ENCODE results near the gene CPA4.

Gene CPA4

DNA sequence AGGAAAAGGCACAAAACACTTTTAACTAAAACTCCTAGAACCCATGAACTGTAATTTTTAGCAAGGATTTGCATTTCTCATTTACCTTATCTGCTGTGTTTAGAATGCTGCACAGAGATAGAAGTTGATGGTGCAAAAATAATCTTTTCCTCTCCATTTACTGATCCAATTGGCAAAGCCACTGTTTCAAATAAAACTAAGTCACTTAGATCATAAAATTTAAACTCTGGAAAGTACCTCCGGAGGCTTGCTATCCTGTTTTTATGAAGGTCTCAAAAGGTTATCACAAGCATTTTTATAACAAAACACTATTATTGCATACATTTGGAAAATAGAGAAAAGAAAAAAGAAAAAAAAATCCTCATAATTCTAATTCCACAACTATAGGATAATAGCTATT, 18.7 kb upstream of the CPA4 start:
- Histone ChIP-seq H2AFZ (ENCODE audit: low read length) (no peak overlapping the region), H4K20me1 (ENCODE audit: insufficient read depth, low read length) (no peaks in the 10 kb centered on the region), H3K36me3 (replicated peaks; ENCODE audit: insufficient read depth, low read length) (no peaks in the 10 kb centered on the region), H3K27ac (ENCODE audit: low read length) (no peak overlapping the region), H3F3A (ENCODE audit: insufficient read depth, low read length) (no peaks in the 10 kb centered on the region), H3K79me2 (ENCODE audit: low read length) (no peaks in the 10 kb centered on the region), H3K9ac (ENCODE audit: low read length) (no peak overlapping the region), H3K9me2 (replicated peaks; ENCODE audit: insufficient read depth, low read length) (no peaks in the 10 kb centered on the region), H3K4me3 (ENCODE audit: low read length) (no peak overlapping the region), H3K4me1 (ENCODE audit: low read length) (no peaks in the 10 kb centered on the region; the same call in 1 of the 2 replicates), H3K27me3 (replicated peaks; ENCODE audit: insufficient read depth, low read length) (no peaks in the 10 kb centered on the region), H3K4me2 (ENCODE audit: low read depth, low read length) (no peak overlapping the region), H3K9me3 (replicated peaks; ENCODE audit: insufficient read depth, low read length) (no peaks in the 10 kb centered on the region)
- DNase-seq: no peak
- no peak for TF ChIP-seq EZH2phosphoT487 (IDR thresholded peaks at IDR 0.05; ENCODE audit: low read length)
- no peak for TF ChIP-seq EZH2 (optimal IDR thresholded peaks at IDR 0.05; ENCODE audit: low read depth, low read length)
- TF ChIP-seq, protein P1, sequence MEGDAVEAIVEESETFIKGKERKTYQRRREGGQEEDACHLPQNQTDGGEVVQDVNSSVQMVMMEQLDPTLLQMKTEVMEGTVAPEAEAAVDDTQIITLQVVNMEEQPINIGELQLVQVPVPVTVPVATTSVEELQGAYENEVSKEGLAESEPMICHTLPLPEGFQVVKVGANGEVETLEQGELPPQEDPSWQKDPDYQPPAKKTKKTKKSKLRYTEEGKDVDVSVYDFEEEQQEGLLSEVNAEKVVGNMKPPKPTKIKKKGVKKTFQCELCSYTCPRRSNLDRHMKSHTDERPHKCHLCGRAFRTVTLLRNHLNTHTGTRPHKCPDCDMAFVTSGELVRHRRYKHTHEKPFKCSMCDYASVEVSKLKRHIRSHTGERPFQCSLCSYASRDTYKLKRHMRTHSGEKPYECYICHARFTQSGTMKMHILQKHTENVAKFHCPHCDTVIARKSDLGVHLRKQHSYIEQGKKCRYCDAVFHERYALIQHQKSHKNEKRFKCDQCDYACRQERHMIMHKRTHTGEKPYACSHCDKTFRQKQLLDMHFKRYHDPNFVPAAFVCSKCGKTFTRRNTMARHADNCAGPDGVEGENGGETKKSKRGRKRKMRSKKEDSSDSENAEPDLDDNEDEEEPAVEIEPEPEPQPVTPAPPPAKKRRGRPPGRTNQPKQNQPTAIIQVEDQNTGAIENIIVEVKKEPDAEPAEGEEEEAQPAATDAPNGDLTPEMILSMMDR (IDR thresholded peaks at IDR 0.05; ENCODE audit: low read length): no peak

DNA sequence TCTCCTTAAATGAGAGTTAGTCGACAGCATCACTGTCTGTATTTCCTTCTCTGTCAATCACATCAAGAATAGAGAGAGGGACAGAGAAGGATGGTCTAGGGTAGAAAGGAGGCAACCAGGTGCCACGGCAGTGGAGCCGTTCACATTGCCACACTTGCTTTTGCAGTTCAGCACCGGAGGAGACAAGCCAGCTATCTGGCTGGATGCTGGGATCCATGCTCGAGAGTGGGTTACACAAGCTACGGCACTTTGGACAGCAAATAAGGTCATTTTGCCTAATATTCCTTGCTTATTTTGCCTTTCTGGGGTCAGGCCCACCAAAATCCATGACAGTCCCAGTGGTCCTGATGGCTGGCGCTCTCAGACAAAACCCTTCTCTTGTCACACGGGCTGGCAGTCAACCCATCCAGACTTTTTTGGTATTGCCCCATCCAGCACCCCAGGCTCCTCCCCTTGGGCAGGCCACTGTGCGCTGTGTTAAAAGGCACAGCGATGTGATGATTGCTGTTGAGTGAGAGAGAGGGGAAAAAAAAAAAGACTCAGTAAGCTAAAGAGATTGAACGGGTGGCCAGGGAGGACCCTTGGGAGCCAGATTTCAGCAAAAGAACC, 17.9 kb upstream of the CPA4 start:
- H2AFZ ChIP-seq (ENCODE audit: low read length): no peak overlapping the region
- no peak overlapping the region for H3K9ac ChIP-seq (ENCODE audit: low read length)
- DNase-seq: no peak
- no peaks in the 10 kb centered on the region for H4K20me1 ChIP-seq (ENCODE audit: insufficient read depth, low read length)
- TF ChIP-seq, protein P1 (IDR thresholded peaks at IDR 0.05; ENCODE audit: low read length): no peak
- TF ChIP-seq EZH2 (optimal IDR thresholded peaks at IDR 0.05; ENCODE audit: low read depth, low read length) (no peak), EZH2phosphoT487 (IDR thresholded peaks at IDR 0.05; ENCODE audit: low read length) (no peak)
- H3K4me3 ChIP-seq (ENCODE audit: low read length): no peak overlapping the region
- H3F3A ChIP-seq (ENCODE audit: insufficient read depth, low read length): no peaks in the 10 kb centered on the region
- no peaks in the 10 kb centered on the region for H3K79me2 ChIP-seq (ENCODE audit: low read length)
- no peaks in the 10 kb centered on the region for H3K9me2 ChIP-seq (replicated peaks; ENCODE audit: insufficient read depth, low read length)
- H3K27me3 ChIP-seq (replicated peaks; ENCODE audit: insufficient read depth, low read length): no peaks in the 10 kb centered on the region
- H3K4me1 ChIP-seq (ENCODE audit: low read length): no peaks in the 10 kb centered on the region
- no peaks in the 10 kb centered on the region for H3K9me3 ChIP-seq (replicated peaks; ENCODE audit: insufficient read depth, low read length)
- H3K36me3 ChIP-seq (replicated peaks; ENCODE audit: insufficient read depth, low read length): no peaks in the 10 kb centered on the region
- no peak overlapping the region for H3K4me2 ChIP-seq (ENCODE audit: low read depth, low read length)
- no peak overlapping the region for H3K27ac ChIP-seq (ENCODE audit: low read length)

DNA sequence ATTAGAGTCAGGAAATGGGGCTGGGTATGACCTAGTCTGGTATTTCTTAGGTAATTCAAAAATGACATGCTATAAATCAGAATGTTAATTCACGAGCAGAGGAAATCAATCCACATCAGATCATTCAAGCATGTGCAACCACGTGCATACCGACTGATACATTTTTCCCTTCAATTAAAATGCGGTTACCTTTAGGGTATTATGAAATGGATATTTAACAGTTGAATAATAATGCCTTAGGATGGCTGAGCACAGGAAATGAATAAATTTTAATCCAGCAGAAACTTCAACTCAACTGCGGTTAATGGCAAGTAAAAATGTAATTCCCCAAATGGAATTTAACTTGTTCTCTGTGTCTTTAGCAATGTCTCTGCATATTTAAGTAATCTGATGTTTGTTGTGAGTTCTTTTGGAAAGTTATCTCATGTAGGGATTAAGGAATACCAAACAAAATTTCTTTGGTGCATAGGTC, 17.1 kb upstream of the CPA4 start:
- no peak overlapping the region for H3K27ac ChIP-seq (ENCODE audit: low read length)
- no peaks in the 10 kb centered on the region for H3F3A ChIP-seq (ENCODE audit: insufficient read depth, low read length)
- DNase-seq: no peak
- no peaks in the 10 kb centered on the region for H3K9me2 ChIP-seq (replicated peaks; ENCODE audit: insufficient read depth, low read length)
- H3K4me2 ChIP-seq (ENCODE audit: low read depth, low read length): no peak overlapping the region
- no peaks in the 10 kb centered on the region for H3K79me2 ChIP-seq (ENCODE audit: low read length)
- H3K9ac ChIP-seq (ENCODE audit: low read length): no peak overlapping the region
- no peak overlapping the region for H2AFZ ChIP-seq (ENCODE audit: low read length)
- H3K4me1 ChIP-seq (ENCODE audit: low read length): no peaks in the 10 kb centered on the region
- H3K9me3 ChIP-seq (replicated peaks; ENCODE audit: insufficient read depth, low read length): no peaks in the 10 kb centered on the region
- no peaks in the 10 kb centered on the region for H4K20me1 ChIP-seq (ENCODE audit: insufficient read depth, low read length)
- TF ChIP-seq EZH2phosphoT487 (IDR thresholded peaks at IDR 0.05; ENCODE audit: low read length) (no peak), EZH2 (optimal IDR thresholded peaks at IDR 0.05; ENCODE audit: low read depth, low read length) (no peak)
- TF ChIP-seq, protein P1 (IDR thresholded peaks at IDR 0.05; ENCODE audit: low read length): no peak
- no peaks in the 10 kb centered on the region for H3K27me3 ChIP-seq (replicated peaks; ENCODE audit: insufficient read depth, low read length)
- H3K36me3 ChIP-seq (replicated peaks; ENCODE audit: insufficient read depth, low read length): no peaks in the 10 kb centered on the region
- H3K4me3 ChIP-seq (ENCODE audit: low read length): no peak overlapping the region

All from MM.1S (cell line).